IPS-15b (cell line): ENCODE measurements around the gene PXT1.

Experiments
- H3K27me3 ChIP-seq: one replicate; pipeline ENCODE4 v1.6.1; 2013; ENCODE audit warnings: low read length; ENCODE audit not compliant: control insufficient read depth, insufficient read depth
- H3K36me3 ChIP-seq: one replicate; pipeline ENCODE4 v1.6.1; 2013; ENCODE audit warnings: low read length; ENCODE audit not compliant: control insufficient read depth, insufficient read depth
- H3K4me1 ChIP-seq: one replicate; pipeline ENCODE4 v1.6.1; 2013; ENCODE audit warnings: mild to moderate bottlenecking, low read length; ENCODE audit not compliant: control insufficient read depth, insufficient read depth
- H3K4me3 ChIP-seq: one replicate; pipeline ENCODE4 v1.5.1; 2013; ENCODE audit warnings: low read depth, low read length
- H3K9ac ChIP-seq: one replicate; pipeline ENCODE4 v1.6.1; 2013; ENCODE audit warnings: low read depth, mild to moderate bottlenecking, low read length
- H3K9me3 ChIP-seq: one replicate; pipeline ENCODE4 v1.6.1; 2013; ENCODE audit warnings: mild to moderate bottlenecking, low read length; ENCODE audit not compliant: control insufficient read depth, insufficient read depth

PXT1 gene

DNA sequence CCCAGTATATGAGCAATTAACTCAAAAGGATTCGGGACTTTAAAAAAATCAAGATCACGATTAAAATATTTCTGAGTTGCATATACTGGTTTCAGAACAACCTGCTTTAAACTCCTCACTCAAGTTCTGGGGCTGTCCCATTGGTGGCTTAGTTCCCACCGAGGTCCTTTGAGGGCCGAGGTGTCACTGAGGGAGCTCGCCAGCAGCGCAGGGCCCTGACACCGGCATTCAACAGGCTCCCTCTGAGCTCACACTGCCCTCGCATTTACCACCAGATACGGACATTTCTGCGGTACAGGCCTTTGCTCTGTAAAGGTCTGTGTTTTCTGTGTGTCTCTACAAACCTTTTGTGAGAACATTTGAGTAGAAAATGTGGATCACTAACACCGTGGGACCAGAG, 81.6 kb downstream of the PXT1 start:
- no peaks in the 10 kb centered on the region for H3K4me1 ChIP-seq
- H3K9ac ChIP-seq = no peak overlapping the region
- H3K9me3 ChIP-seq = no peaks in the 10 kb centered on the region
- no peaks in the 10 kb centered on the region for H3K27me3 ChIP-seq
- no peak overlapping the region for H3K4me3 ChIP-seq
- no peaks in the 10 kb centered on the region for H3K36me3 ChIP-seq

DNA sequence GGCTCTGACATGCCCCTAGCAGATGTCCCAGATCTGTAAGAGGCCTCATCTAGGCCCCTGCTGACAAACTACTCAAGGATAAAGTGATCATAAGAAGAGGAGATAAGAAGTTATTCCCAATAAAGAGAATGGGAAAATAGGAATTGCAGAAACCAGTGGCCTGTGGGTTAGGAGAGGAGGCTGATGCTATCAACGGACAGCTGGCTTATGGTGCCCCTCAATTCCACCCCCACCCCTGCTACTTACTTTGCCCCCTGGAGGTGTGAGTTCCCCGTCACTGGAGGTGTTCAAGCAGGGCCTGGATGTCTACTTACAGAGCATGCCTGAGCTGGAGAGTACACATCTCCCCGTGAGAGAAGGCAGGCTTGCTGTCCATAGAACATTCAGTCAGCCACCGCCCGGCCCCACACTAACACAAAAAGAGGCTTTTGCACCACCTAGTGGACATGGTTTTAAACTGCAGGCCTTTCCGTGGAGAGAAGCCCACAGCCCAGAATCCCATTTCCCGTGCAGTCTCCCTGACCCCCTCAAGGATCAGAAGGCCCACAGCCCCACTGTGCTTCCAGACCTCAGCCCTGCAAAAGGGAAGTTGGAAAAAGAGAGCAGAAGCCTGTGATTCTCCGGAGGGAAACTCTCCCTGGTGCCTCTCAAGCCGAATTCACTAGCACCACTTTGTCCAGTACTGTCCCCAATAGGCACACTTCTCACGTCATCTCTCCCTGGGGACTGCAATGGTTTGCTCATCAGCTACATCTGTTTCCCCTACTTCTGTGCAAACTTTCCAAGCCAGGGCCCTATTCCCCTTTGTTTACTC, 82.2 kb downstream of the PXT1 start:
- H3K27me3 ChIP-seq = no peaks in the 10 kb centered on the region
- H3K4me1 ChIP-seq = no peaks in the 10 kb centered on the region
- H3K36me3 ChIP-seq = no peaks in the 10 kb centered on the region
- no peaks in the 10 kb centered on the region for H3K9me3 ChIP-seq
- no peak overlapping the region for H3K9ac ChIP-seq
- no peak overlapping the region for H3K4me3 ChIP-seq

DNA sequence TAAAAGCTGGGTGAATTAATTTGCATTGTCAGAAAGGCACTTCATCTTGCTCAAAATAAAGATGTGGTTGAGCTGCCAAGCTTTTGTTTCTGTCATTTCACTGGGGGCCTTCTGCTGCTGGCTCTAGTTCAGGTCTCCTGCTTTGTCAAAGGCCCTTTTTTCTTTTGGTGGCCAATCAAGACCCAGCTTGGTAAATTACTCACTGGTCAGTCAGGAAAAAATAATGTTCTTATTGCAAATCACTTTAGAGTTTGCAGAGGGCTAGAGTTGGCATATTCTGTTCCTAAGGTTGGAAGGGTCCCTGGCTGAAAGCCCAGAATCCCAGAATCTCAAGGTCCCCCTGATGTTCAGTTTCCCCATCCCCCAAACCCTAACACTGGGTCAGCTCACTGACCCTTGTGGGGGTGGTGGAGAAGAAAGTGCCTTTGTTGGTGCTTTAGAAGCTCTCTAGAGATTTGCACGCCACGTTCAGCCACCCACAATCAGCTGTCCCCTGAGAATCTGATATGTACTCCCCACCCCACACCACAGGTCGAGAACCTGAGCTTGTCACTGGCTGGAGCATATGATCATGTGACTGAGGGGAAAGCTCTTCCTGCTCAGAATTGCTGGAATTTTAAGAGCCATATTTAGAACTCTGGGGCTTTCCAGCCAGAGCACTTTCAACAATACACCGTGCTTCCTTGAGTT, 84.3 kb downstream of the PXT1 start:
- Histone ChIP-seq H3K36me3 (no peaks in the 10 kb centered on the region), H3K4me1 (no peaks in the 10 kb centered on the region), H3K4me3 (no peak overlapping the region), H3K27me3 (no peaks in the 10 kb centered on the region), H3K9ac (no peak overlapping the region), H3K9me3 (no peaks in the 10 kb centered on the region)

DNA sequence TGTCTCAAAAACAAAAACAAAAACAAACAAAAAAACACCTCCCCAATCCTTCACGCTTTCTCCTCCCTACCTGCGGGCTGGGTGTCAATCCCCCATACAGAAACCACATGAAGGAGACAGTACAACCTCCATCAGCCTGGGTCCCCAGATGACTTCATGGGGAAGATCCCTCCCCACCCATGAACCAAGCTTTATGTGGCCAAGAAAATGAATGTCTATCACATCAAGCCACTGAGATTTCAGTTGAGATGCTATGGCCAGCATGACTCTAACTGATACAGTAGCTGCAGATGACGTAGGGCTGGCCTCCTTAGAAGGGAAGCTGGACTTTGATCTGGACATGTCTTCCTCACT, 84.8 kb downstream of the PXT1 start:
- H3K9ac ChIP-seq = no peak overlapping the region
- H3K27me3 ChIP-seq = no peaks in the 10 kb centered on the region
- H3K4me1 ChIP-seq = no peaks in the 10 kb centered on the region
- H3K36me3 ChIP-seq = no peaks in the 10 kb centered on the region
- H3K4me3 ChIP-seq = no peak overlapping the region
- no peaks in the 10 kb centered on the region for H3K9me3 ChIP-seq

DNA sequence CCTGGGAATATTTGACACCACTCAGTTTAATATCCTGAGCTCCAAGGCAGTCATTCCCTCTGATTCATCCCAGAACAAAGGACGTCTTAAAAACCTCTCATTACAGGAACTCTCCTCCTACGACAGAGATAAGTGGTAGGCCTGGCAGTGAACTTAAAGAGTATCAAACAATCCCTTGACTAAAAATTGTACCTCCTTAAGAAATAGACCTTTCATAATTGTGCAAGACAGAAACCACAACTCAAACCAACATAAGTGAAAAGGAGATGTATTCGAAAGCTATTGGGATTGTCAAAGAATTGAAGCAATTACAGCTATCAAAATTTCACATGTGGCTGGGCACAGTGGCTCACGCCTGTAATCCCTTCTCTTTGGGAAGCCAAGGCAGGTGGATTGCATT, 86.8 kb downstream of the PXT1 start:
- Histone ChIP-seq H3K9me3 (no peaks in the 10 kb centered on the region), H3K36me3 (no peaks in the 10 kb centered on the region), H3K27me3 (no peaks in the 10 kb centered on the region), H3K4me1 (no peaks in the 10 kb centered on the region), H3K4me3 (no peak overlapping the region), H3K9ac (no peak overlapping the region)

DNA sequence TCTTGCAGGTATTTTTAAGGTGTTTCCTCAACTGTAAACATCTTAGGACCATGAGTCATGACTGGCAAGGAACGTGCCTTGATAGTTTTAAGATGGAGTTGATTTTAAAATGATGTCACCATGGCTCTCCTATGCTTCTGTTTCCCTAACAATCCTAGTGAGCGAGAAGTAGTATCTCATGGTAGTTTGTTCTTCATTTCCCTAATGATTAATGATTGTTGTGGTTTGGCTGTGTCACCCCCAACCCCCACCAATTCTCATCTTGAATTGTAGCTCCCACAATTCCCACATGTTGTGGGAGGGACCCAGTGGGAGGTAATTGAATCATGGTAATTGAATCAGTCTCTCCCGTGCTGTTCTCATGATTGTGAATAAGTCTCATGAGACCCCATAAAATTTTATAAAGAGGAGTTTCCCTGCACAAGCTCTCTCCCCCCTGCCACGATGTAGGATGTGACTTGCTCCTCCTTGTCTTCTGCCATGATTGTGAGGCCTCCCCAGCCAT, 89.2 kb downstream of the PXT1 start:
- H3K9ac ChIP-seq = no peak overlapping the region

DNA sequence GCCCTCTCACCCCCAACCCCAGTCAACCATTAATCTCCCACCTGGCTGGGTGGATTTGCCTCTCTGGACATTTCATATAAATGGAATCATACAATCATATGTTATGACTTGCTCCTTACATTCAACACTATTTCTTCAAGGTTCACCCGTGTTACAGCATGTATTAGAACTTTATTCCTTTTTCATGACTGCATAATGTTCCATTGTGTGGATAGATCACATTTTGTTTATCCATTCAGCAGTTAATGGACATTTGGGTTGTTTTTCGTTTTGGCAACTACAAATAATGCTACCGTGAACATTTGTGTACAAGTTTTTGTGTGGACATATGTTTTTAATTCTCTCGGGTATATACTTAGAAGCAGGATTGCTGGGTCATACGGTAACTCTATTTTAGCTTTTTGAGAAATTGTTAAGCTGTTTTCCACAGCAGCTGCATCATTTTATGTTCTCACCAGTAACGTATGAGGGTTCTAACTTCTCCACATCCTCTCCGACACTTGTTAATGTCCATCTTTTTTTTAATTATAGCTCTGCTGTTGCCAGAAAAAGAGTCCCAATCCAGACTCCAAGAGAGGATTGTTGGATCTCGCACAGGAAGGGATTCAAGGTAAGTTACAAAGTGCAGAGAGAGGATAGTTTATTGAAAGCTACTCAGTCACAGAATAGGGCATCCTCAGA, 90.0 kb downstream of the PXT1 start:
- no peaks in the 10 kb centered on the region for H3K27me3 ChIP-seq
- no peaks in the 10 kb centered on the region for H3K4me1 ChIP-seq
- H3K36me3 ChIP-seq = no peaks in the 10 kb centered on the region
- no peak overlapping the region for H3K4me3 ChIP-seq
- no peaks in the 10 kb centered on the region for H3K9me3 ChIP-seq
- H3K9ac ChIP-seq = no peak overlapping the region

More for the DNA sequence above, 89.2 kb downstream of the PXT1 start:
- H3K4me1 ChIP-seq = no peaks in the 10 kb centered on the region
- no peak overlapping the region for H3K4me3 ChIP-seq
- H3K9me3 ChIP-seq = no peaks in the 10 kb centered on the region
- no peaks in the 10 kb centered on the region for H3K36me3 ChIP-seq
- no peaks in the 10 kb centered on the region for H3K27me3 ChIP-seq

DNA sequence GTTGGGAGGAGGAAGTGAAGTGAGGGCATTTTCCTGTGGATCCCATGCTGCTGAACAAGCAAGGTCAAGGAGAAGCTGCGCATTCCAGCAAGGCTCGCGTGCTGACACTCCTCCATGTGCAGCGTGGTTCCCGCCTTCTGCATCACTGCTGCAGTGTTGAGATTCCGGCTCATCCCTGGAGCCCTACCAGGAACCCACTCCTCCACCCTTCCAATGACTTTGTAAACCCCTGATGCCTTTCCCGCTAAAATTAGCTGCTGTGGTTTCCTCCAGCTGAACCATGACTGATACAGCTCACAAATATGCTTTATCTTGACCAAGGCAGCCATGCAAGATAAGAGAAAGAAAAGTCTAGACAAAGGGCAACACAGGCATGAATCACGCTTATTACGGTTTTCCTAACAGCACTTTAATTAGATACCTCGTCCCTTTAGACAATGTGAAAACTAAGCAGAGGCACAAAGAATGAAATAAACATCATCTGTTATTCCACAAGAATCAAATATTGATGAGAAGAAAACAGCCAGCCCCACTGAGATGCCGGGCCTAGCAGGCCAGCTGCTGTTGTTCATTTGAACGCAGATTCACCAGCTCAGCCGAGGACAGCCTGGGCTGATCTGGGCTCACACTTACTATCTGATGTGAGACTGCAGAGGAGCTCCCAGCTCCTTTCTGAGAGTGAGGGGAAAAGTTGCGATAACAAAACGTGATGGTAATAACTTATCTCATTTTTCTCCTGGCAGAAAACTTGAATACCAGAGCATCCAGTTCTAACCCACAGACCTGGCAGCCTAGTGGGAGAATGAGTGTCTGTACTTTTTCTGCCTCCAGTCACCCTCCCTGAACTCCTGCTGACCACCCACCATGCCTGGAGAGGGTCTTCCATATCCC, 91.7 kb downstream of the PXT1 start:
- Histone ChIP-seq H3K4me1 (no peaks in the 10 kb centered on the region), H3K9me3 (no peaks in the 10 kb centered on the region), H3K27me3 (no peaks in the 10 kb centered on the region), H3K36me3 (no peaks in the 10 kb centered on the region), H3K4me3 (no peak overlapping the region), H3K9ac (no peak overlapping the region)

DNA sequence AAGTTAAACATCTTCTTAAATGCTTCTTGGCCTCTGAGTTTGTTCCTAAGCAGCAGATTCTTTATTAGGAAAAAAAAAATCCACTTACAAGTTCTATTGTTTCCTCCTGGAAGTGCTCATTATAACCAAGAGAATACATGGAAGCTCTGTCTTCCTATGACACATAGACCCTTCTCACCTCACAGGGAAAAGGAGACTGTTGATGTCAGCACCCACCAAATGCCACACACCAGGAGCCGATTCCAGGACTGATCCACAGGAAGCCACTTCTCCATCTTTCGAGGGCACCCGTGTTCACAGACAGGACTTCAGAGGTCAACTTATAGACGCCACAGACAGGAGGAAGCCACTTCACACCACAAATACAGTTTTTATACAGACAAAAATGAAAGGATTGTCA, 92.6 kb downstream of the PXT1 start:
- H3K4me1 ChIP-seq = peaks cover 2% of the 10 kb centered on the region
- H3K27me3 ChIP-seq = no peaks in the 10 kb centered on the region
- no peak overlapping the region for H3K9ac ChIP-seq

DNA sequence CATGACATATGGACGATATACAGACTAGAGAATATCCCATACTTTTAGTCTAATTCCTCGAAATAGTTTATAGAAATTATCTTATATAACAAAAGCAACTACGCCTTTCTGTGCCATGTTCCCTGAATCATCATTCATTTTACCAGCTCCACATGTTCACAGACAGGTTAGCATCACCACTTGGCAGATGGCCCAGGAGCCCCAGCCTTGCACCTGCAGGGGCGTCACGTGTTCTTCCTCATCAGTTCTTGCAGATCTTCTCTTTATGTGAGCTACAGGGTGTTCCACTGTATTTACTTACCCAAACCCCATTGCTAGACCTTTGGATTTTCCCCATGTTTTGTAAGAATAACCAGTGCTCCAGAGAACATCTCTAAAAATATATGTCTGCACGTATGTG, 93.4 kb downstream of the PXT1 start:
- Histone ChIP-seq H3K9me3 (no peaks in the 10 kb centered on the region), H3K4me1 (peaks cover 2% of the 10 kb centered on the region), H3K27me3 (no peaks in the 10 kb centered on the region), H3K36me3 (no peaks in the 10 kb centered on the region), H3K9ac (no peak overlapping the region), H3K4me3 (no peak overlapping the region)

More for the DNA sequence above, 92.6 kb downstream of the PXT1 start:
- H3K36me3 ChIP-seq = no peaks in the 10 kb centered on the region
- no peak overlapping the region for H3K4me3 ChIP-seq
- no peaks in the 10 kb centered on the region for H3K9me3 ChIP-seq

DNA sequence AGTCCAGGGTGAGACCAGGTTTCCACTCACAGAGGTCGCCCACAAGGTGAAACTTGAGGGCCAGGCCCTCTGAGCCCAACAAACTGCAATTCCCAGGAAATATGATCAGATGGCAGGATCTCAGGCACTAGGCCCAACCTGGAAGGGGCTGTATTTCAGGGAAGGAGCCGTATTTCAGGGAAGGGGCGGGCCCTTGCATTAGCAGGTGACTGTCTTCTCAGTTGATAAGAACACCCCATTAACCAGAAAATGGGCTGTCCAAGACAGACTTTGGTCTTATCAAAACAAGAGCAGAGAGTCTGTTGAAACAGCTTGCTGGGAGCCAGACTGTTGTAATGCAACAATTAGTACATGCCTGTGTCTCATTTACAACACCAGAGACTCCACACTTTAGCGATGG, 95.0 kb downstream of the PXT1 start:
- H3K36me3 ChIP-seq = no peaks in the 10 kb centered on the region
- H3K4me3 ChIP-seq = no peak overlapping the region
- no peak overlapping the region for H3K9ac ChIP-seq
- no peaks in the 10 kb centered on the region for H3K27me3 ChIP-seq
- no peaks in the 10 kb centered on the region for H3K9me3 ChIP-seq
- H3K4me1 ChIP-seq = peaks cover 2% of the 10 kb centered on the region
